Activated CD4-positive, alpha-beta memory T cell treated with anti-CD3 and anti-CD28 coated beads for 36 hours (primary cell): ENCODE results near the gene DDX54. TPM values are rescaled to one million over a fixed set of nuclear protein-coding genes. Genes with fewer than 3 reads are reported as not detected.

Source experiments
- CTCF ChIA-PET: fragments of 350-600 bp; sonication (Branson Sonifier 250); formaldehyde crosslinking; loops from one replicate; lab custom pipeline; 2021; ENCODE audit warnings: antibody characterized with exemption, inconsistent platforms; lab: Charles Lee
- POLR2A ChIA-PET: fragments of 350-600 bp; sonication (Branson Sonifier 250); formaldehyde crosslinking; loops from one replicate; lab custom pipeline; 2021; ENCODE audit warnings: antibody characterized with exemption; lab: Charles Lee
- DNase-seq: peaks from one replicate; pipeline ENCODE4 v3.0.0-alpha.2; 2020
- H3K27ac Mint-ChIP-seq: one replicate; pipeline ENCODE4 v1.8.0; 2021; ENCODE audit warnings: mixed read lengths
- H3K27me3 Mint-ChIP-seq: one replicate; pipeline ENCODE4 v1.8.0; 2021; ENCODE audit warnings: mixed read lengths
- H3K36me3 Mint-ChIP-seq: one replicate; pipeline ENCODE4 v1.8.0; 2021; ENCODE audit warnings: mixed read lengths
- H3K4me1 Mint-ChIP-seq: one replicate; pipeline ENCODE4 v1.8.0; 2021; ENCODE audit warnings: low read depth, mixed read lengths
- H3K4me3 Mint-ChIP-seq: one replicate; pipeline ENCODE4 v1.8.0; 2021; ENCODE audit warnings: mild to moderate bottlenecking, mixed read lengths
- H3K9me3 Mint-ChIP-seq: one replicate; pipeline ENCODE4 v1.8.0; 2021; ENCODE audit warnings: mixed read lengths
- intact Hi-C: fragments of 100-400 bp; cut with micrococcal nuclease; formaldehyde crosslinking; loops from one replicate; pipeline ENCODE4 v1.15.1; 2023
- microRNA-seq: library from miRNA; unstranded; fragments of <30 nt; microRNA quantifications from one replicate; pipeline ENCODE4 v1.2.0, GENCODE V29; 2022; ENCODE audit warnings: borderline number of aligned reads, borderline microRNAs expressed, borderline replicate concordance
- total RNA-seq, 2 experiments: library from RNA; stranded (reverse); gene quantifications; one replicate each; pipeline ENCODE4 v1.2.3, GENCODE V29; 2021

Gene DDX54
- total RNA-seq, 2 experiments from 2014 or later = 107 to 109 TPM

- no peaks in the 10 kb centered on the region for H3K9me3 Mint-ChIP-seq
- POLR2A ChIA-PET = no interaction called here
- H3K4me3 Mint-ChIP-seq = no peak overlapping the region
- peaks cover 4% of the 10 kb centered on the region for H3K4me1 Mint-ChIP-seq
- no peak for DNase-seq
- H3K36me3 Mint-ChIP-seq = no peaks in the 10 kb centered on the region
- intact Hi-C loops = no loop called here
- no peak overlapping the region for H3K27ac Mint-ChIP-seq
- H3K27me3 Mint-ChIP-seq = no peaks in the 10 kb centered on the region
- CTCF ChIA-PET = interaction anchor here (1.1 kb wide), 1 partner anchor 62 kb away, joined by 4 read pairs; no protein-coding TSS in a partner anchor
These were observed 73.0 kb downstream of the DDX54 start for GRCh38 chr12:113112043-113112899.

- no peaks in the 10 kb centered on the region for H3K9me3 Mint-ChIP-seq
- no peak overlapping the region for H3K4me3 Mint-ChIP-seq
- POLR2A ChIA-PET = no interaction called here
- H3K4me1 Mint-ChIP-seq = peaks cover 4% of the 10 kb centered on the region
- DNase-seq = no peak
- no peak overlapping the region for H3K27ac Mint-ChIP-seq
- CTCF ChIA-PET = interaction anchor here (1.1 to 2.9 kb wide), 2 partner anchors 13 to 63 kb away, joined by 4 to 12 read pairs; no protein-coding TSS in a partner anchor
- intact Hi-C loops = no loop called here
- H3K27me3 Mint-ChIP-seq = no peaks in the 10 kb centered on the region
- no peaks in the 10 kb centered on the region for H3K36me3 Mint-ChIP-seq
These were observed 74.0 kb downstream of the DDX54 start for GRCh38 chr12:113111247-113111646.

- no peak for DNase-seq
- intact Hi-C loops = no loop called here
- POLR2A ChIA-PET = no interaction called here
- H3K4me1 Mint-ChIP-seq = peaks cover 4% of the 10 kb centered on the region
- H3K9me3 Mint-ChIP-seq = no peaks in the 10 kb centered on the region
- CTCF ChIA-PET = interaction anchor here (2.9 kb wide), 1 partner anchor 11 kb away, joined by 12 read pairs; no protein-coding TSS in a partner anchor
- no peak overlapping the region for H3K27ac Mint-ChIP-seq
- H3K27me3 Mint-ChIP-seq = no peaks in the 10 kb centered on the region
- no peak overlapping the region for H3K4me3 Mint-ChIP-seq
- H3K36me3 Mint-ChIP-seq = no peaks in the 10 kb centered on the region
These were observed 75.2 kb downstream of the DDX54 start for GRCh38 chr12:113109872-113110599.

- H3K36me3 Mint-ChIP-seq = no peaks in the 10 kb centered on the region
- no peak overlapping the region for H3K4me3 Mint-ChIP-seq
- no peak for DNase-seq
- intact Hi-C loops = no loop called here
- CTCF ChIA-PET = interaction anchor here (1.5 to 2.9 kb wide), 2 partner anchors 11 to 65 kb away, joined by 4 to 12 read pairs; no protein-coding TSS in a partner anchor
- POLR2A ChIA-PET = no interaction called here
- no peaks in the 10 kb centered on the region for H3K27me3 Mint-ChIP-seq
- H3K27ac Mint-ChIP-seq = no peak overlapping the region
- H3K9me3 Mint-ChIP-seq = no peaks in the 10 kb centered on the region
- peaks cover 8% of the 10 kb centered on the region for H3K4me1 Mint-ChIP-seq
These were observed 75.9 kb downstream of the DDX54 start for GRCh38 chr12:113109360-113109759.

- DNase-seq = no peak
- Mint-ChIP-seq H3K36me3 (no peaks in the 10 kb centered on the region), H3K27ac (no peak overlapping the region), H3K9me3 (no peaks in the 10 kb centered on the region), H3K4me1 (peaks cover 12% of the 10 kb centered on the region), H3K27me3 (no peaks in the 10 kb centered on the region), H3K4me3 (no peak overlapping the region)
- ChIA-PET CTCF (interaction anchor here (1.5 to 2.9 kb wide), 2 partner anchors 10 to 66 kb away, joined by 4 to 12 read pairs; no protein-coding TSS in a partner anchor), POLR2A (no interaction called here)
- intact Hi-C loops = no loop called here
These were observed 77.0 kb downstream of the DDX54 start for GRCh38 chr12:113108308-113108707.

Small RNAs within 50 kb of the gene (microRNA-seq; reads per million reads assigned to microRNA genes)
- 1.6 reads per million for gene MIR7106

Other genes starting within 250 kb of the DDX54 start
- gene OAS3, start 247.0 kb downstream of the DDX54 start, total RNA-seq = 10 to 100 TPM; 34.6 to 37.1 TPM
- 100 to 1,000 TPM; 140 to 148 TPM for gene OAS2, start 207.0 kb downstream of the DDX54 start, total RNA-seq
- 10 to 100 TPM; 11.0 to 12.4 TPM for gene DTX1, start 128.7 kb downstream of the DDX54 start, total RNA-seq
- gene RASAL1, start 49.7 kb downstream of the DDX54 start, total RNA-seq = 1 to 10 TPM; 4.4 to 4.9 TPM
- under 1 TPM; 0.90 to 0.94 TPM for gene CFAP73, start 35.8 kb downstream of the DDX54 start, total RNA-seq
- 10 to 100 TPM; 18.7 to 22.0 TPM for gene RITA1, start 243 bp upstream of the DDX54 start, total RNA-seq
- gene TPCN1, start 36.0 kb upstream of the DDX54 start, total RNA-seq = 10 to 100 TPM; 44.0 to 51.6 TPM
- 10 to 100 TPM; 21.5 to 22.0 TPM for gene SLC8B1, start 149.6 kb upstream of the DDX54 start, total RNA-seq
- gene PLBD2, start 173.1 kb upstream of the DDX54 start, total RNA-seq = 10 to 100 TPM; 18.3 to 18.8 TPM
- not detected for gene SDS, start 218.4 kb upstream of the DDX54 start, total RNA-seq
- gene SDSL, start 236.9 kb upstream of the DDX54 start, total RNA-seq = not detected